Natural killer cell (primary cell): ENCODE results near the gene HDAC11. TPM values are rescaled to one million over a fixed set of nuclear protein-coding genes. Genes with fewer than 3 reads are reported as not detected.

Experiments
- ATAC-seq, 3 donors: fragments of 150-1000 bp in 2 of 3; fragments of 200-7000 bp in 1 of 3; cut with Tn5 transposase; 1 replicate in 1 of 3; 2 replicates in 2 of 3; pipeline ENCODE4 v1.10.0; 2021; ENCODE audit warnings: mild to moderate bottlenecking in 2 of 3, moderate library complexity in 2 of 3
- DNase-seq, 2 donors: peaks; one replicate each; pipeline versions ENCODE4 v3.0.0 to v3.0.0-alpha.2; 2013 to 2021; ENCODE audit warnings: mixed read lengths in 1 of 2
- H3K27ac ChIP-seq: one replicate; pipeline ENCODE4 v1.5.1; 2013; ENCODE audit warnings: mild to moderate bottlenecking, low read length
- H3K27me3 ChIP-seq: one replicate; pipeline ENCODE4 v1.6.1; 2013; ENCODE audit warnings: low read length; ENCODE audit not compliant: control insufficient read depth, insufficient read depth
- H3K36me3 ChIP-seq: one replicate; pipeline ENCODE4 v1.6.1; 2013; ENCODE audit warnings: low read length; ENCODE audit not compliant: control insufficient read depth, insufficient read depth
- H3K4me1 ChIP-seq: one replicate; pipeline ENCODE4 v1.6.1; 2013; ENCODE audit warnings: low read length; ENCODE audit not compliant: control insufficient read depth, insufficient read depth
- H3K4me3 ChIP-seq: one replicate; pipeline ENCODE4 v1.5.1; 2013; ENCODE audit warnings: low read length
- H3K9me3 ChIP-seq: one replicate; pipeline ENCODE4 v1.6.1; 2013; ENCODE audit warnings: low read length; ENCODE audit not compliant: control insufficient read depth, insufficient read depth
- H3K27ac Mint-ChIP-seq, 2 donors: one replicate each; pipeline ENCODE4 v1.8.0; 2022; ENCODE audit warnings: mild to moderate bottlenecking in 2 of 2, mixed read lengths in 2 of 2, moderate library complexity in 1 of 2
- H3K27me3 Mint-ChIP-seq, 2 donors: one replicate each; pipeline ENCODE4 v1.8.0; 2022; ENCODE audit warnings: low read depth in 2 of 2, mixed read lengths in 2 of 2
- H3K36me3 Mint-ChIP-seq: one replicate; pipeline ENCODE4 v1.8.0; 2022; ENCODE audit warnings: mixed read lengths
- H3K4me1 Mint-ChIP-seq, 2 donors: one replicate each; pipeline ENCODE4 v1.8.0; 2022; ENCODE audit warnings: mixed read lengths in 2 of 2
- H3K4me3 Mint-ChIP-seq: one replicate; pipeline ENCODE4 v1.8.0; 2022; ENCODE audit warnings: mild to moderate bottlenecking, moderate library complexity, mixed read lengths
- H3K9me3 Mint-ChIP-seq, 2 donors: one replicate each; pipeline ENCODE4 v1.8.0; 2022; ENCODE audit warnings: mixed read lengths in 2 of 2
- WGBS: methylation state at CpG from one replicate; pipeline ENCODE4 v1.1.7; 2013; ENCODE audit warnings: missing lambda C conversion rate; ENCODE audit not compliant: insufficient coverage; 5-methylcytosine and 5-hydroxymethylcytosine counted together
- intact Hi-C: fragments of 100-400 bp; cut with micrococcal nuclease; formaldehyde crosslinking; loops from one replicate; pipeline ENCODE4 v1.14.2; 2022
- total RNA-seq, 4 donors: library from RNA; stranded (reverse); fragments of 120-200 nt in 1 of 4; gene quantifications; one replicate each; pipeline versions ENCODE4 v1.2.3 to v1.2.4, GENCODE V29; 2013 to 2022
- TF ChIP-seq, protein P1 (sequence below): fragments of 200-600 bp; IDR thresholded peaks from one replicate; pipeline ENCODE4 v1.8.0; 2022; ENCODE audit warnings: antibody characterized with exemption

HDAC11 gene
- total RNA-seq, 3 donors from 2014 or later (not counting 1 experiment from before 2014, with no cell fraction given) = 3.4 to 5.3 (median 3.9) TPM

- H3K4me3 ChIP-seq = no peak overlapping the region
- intact Hi-C loops = no loop called here
- Mint-ChIP-seq H3K9me3 (no peaks in the 10 kb centered on the region), H3K27ac (no peak overlapping the region), H3K36me3 (no peaks in the 10 kb centered on the region), H3K4me1 (peaks cover 5 to 17% of the 10 kb centered on the region in 2 donors), H3K27me3 (peaks cover 10 to 11% of the 10 kb centered on the region in 2 donors), H3K4me3 (no peak overlapping the region)
- H3K4me1 ChIP-seq = peaks cover 14% of the 10 kb centered on the region
- no peak overlapping the region for H3K27ac ChIP-seq
- H3K27me3 ChIP-seq = peaks cover 6% of the 10 kb centered on the region
- no peaks in the 10 kb centered on the region for H3K9me3 ChIP-seq
- H3K36me3 ChIP-seq = no peaks in the 10 kb centered on the region
- 80% methylated on average over 25 of the region's 28 CpGs for WGBS
- ATAC-seq (no peak), DNase-seq (no peak)
- TF ChIP-seq, protein P1, sequence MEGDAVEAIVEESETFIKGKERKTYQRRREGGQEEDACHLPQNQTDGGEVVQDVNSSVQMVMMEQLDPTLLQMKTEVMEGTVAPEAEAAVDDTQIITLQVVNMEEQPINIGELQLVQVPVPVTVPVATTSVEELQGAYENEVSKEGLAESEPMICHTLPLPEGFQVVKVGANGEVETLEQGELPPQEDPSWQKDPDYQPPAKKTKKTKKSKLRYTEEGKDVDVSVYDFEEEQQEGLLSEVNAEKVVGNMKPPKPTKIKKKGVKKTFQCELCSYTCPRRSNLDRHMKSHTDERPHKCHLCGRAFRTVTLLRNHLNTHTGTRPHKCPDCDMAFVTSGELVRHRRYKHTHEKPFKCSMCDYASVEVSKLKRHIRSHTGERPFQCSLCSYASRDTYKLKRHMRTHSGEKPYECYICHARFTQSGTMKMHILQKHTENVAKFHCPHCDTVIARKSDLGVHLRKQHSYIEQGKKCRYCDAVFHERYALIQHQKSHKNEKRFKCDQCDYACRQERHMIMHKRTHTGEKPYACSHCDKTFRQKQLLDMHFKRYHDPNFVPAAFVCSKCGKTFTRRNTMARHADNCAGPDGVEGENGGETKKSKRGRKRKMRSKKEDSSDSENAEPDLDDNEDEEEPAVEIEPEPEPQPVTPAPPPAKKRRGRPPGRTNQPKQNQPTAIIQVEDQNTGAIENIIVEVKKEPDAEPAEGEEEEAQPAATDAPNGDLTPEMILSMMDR = no peak
These were observed 72.9 kb downstream of the HDAC11 start for GRCh38 chr3:13552857-13553652.

DNA sequence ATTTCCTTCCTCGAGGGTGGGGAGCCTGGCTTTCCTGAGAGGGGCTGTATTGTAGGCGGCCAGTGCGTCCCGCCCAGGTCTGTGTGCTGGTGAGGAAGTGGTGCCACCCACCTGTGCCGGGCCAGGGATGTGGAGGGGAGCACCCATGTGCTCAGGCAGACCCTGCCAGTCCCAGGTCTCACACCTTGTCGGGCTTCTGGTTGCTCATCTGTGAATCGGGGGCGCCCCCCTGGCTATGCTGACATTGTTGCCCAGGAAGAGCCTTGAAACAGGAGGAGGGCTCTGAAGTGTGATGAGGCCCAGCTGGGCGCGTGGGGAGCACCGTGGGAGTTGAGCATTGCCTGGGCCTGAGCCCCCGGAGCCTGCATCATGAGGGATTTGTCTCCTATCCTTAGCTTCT, 73.6 kb downstream of the HDAC11 start:
- intact Hi-C loops = no loop called here
- H3K36me3 Mint-ChIP-seq = no peaks in the 10 kb centered on the region
- Histone ChIP-seq H3K4me3 (no peak overlapping the region), H3K36me3 (no peaks in the 10 kb centered on the region), H3K4me1 (peaks cover 7% of the 10 kb centered on the region), H3K9me3 (no peaks in the 10 kb centered on the region), H3K27ac (no peak overlapping the region), H3K27me3 (peaks cover 3% of the 10 kb centered on the region)
- DNase-seq (no peak), ATAC-seq (no peak)
- no peaks in the 10 kb centered on the region for H3K9me3 Mint-ChIP-seq
- H3K4me3 Mint-ChIP-seq = no peak overlapping the region
- peaks cover 5 to 12% of the 10 kb centered on the region in 2 donors for H3K4me1 Mint-ChIP-seq
- H3K27me3 Mint-ChIP-seq = peaks cover 6 to 7% of the 10 kb centered on the region in 2 donors
- TF ChIP-seq, protein P1 = no peak
- 47% methylated on average over 12 of the region's 12 CpGs for WGBS
- H3K27ac Mint-ChIP-seq = no peak overlapping the region

GRCh38 chr3:13555753-13556152, 75.6 kb downstream of the HDAC11 start:
- 86% methylated on average over 11 of the region's 11 CpGs for WGBS
- intact Hi-C loops = no loop called here
- H3K4me3 Mint-ChIP-seq = no peak overlapping the region
- no peaks in the 10 kb centered on the region for H3K9me3 ChIP-seq
- peaks cover 6 to 13% of the 10 kb centered on the region in 2 donors for H3K27me3 Mint-ChIP-seq
- H3K27me3 ChIP-seq = no peaks in the 10 kb centered on the region
- H3K4me1 Mint-ChIP-seq = peaks cover 0 to 7% of the 10 kb centered on the region in 2 donors
- no peaks in the 10 kb centered on the region for H3K9me3 Mint-ChIP-seq
- H3K27ac ChIP-seq = no peak overlapping the region
- no peak overlapping the region for H3K4me3 ChIP-seq
- DNase-seq = no peak
- no peaks in the 10 kb centered on the region for H3K4me1 ChIP-seq
- H3K36me3 Mint-ChIP-seq = no peaks in the 10 kb centered on the region
- H3K27ac Mint-ChIP-seq = no peak overlapping the region
- no peak for ATAC-seq
- TF ChIP-seq, protein P1 = no peak
- no peaks in the 10 kb centered on the region for H3K36me3 ChIP-seq

Other genes starting within 250 kb of the HDAC11 start
- 100 to 1,000 TPM; 156 to 194 (median 179) TPM for gene NUP210, start 60.0 kb upstream of the HDAC11 start, total RNA-seq
- 1 to 10 TPM in 2 of 3 donors, under 1 TPM in 1; 0.61 to 2.7 (median 1.6) TPM for gene FBLN2, start 68.8 kb downstream of the HDAC11 start, total RNA-seq